Vagina (tissue), 2 donors: Measurements from ENCODE around the gene SFPQ. TPM values are rescaled to one million over a fixed set of nuclear protein-coding genes. Genes with fewer than 3 reads are reported as not detected.

Source experiments
- DNase-seq, 2 donors: peaks; one replicate each; pipeline ENCODE4 v3.0.0-alpha.2; 2017; ENCODE audit errors: extremely low spot score in 2 of 2
- H3K27ac ChIP-seq: fragments of 200-600 bp; sonication (generic); one replicate; pipeline ENCODE4 v1.5.1; 2019
- H3K27me3 ChIP-seq: fragments of 200-600 bp; sonication (generic); one replicate; pipeline ENCODE4 v1.5.1; 2019
- H3K36me3 ChIP-seq, 2 donors: fragments of 200-600 bp; sonication (generic); one replicate each; pipeline ENCODE4 v1.5.1; 2017 to 2019
- H3K4me1 ChIP-seq: fragments of 200-600 bp; sonication (generic); one replicate; pipeline ENCODE4 v1.5.1; 2019
- H3K4me3 ChIP-seq, 2 donors: fragments of 200-600 bp; sonication (generic); 1 replicate in 1 of 2; 2 replicates in 1 of 2; pipeline ENCODE4 v1.5.1; 2016 to 2019
- H3K9me3 ChIP-seq: fragments of 200-600 bp; sonication (generic); one replicate; pipeline ENCODE4 v1.5.1; 2019
- CTCF ChIP-seq, 3 experiments: fragments of 450-650 bp in 2 of 3; fragments of 200-600 bp in 1 of 3; sonication (generic) in 1 of 3; IDR thresholded peaks; one replicate each; pipeline ENCODE4 v1.5.1; 2017 to 2019; ENCODE audit warnings: antibody characterized with exemption in 3 of 3, mild to moderate bottlenecking in 2 of 3, moderate library complexity in 2 of 3
- POLR2A ChIP-seq, 2 donors: fragments of 450-650 bp; IDR thresholded peaks; one replicate each; pipeline ENCODE4 v1.6.1; 2017; ENCODE audit warnings: antibody characterized with exemption in 2 of 2, mild to moderate bottlenecking in 2 of 2, moderate library complexity in 2 of 2
- POLR2AphosphoS5 ChIP-seq, 2 donors: sonication (generic); formaldehyde crosslinking; IDR thresholded peaks; one replicate each; pipeline ENCODE4 v1.9.0; 2017; ENCODE audit warnings: antibody characterized with exemption in 2 of 2, mild to moderate bottlenecking in 2 of 2, low read depth in 1 of 2; ENCODE audit not compliant: insufficient read depth in 1 of 2
- intact Hi-C: fragments of 100-400 bp; cut with DNase I; formaldehyde crosslinking; loops from one replicate; pipeline ENCODE4 v1.15.1; 2023
- small RNA-seq: library from RNA; depleted of rRNA; stranded (forward); fragments of <200 nt; gene quantifications from one replicate; pipeline ENCODE3, GENCODE V24; 2016
- total RNA-seq: library from RNA; depleted of rRNA; stranded (reverse); fragments of >200 nt; gene quantifications from one replicate; pipeline ENCODE4 v1.2.3, GENCODE V29; 2016

The SFPQ gene
- total RNA-seq, 1 donor from 2014 or later: 197 TPM

- intact Hi-C loops: no loop called here
- no peaks in the 10 kb centered on the region for H3K27me3 ChIP-seq
- H3K9me3 ChIP-seq: no peaks in the 10 kb centered on the region
- DNase-seq: no peak
- TF ChIP-seq CTCF (IDR thresholded peaks at IDR 0.05) (no peak), POLR2A (IDR thresholded peaks at IDR 0.05) (no peak), POLR2AphosphoS5 (IDR thresholded peaks at IDR 0.05; ENCODE audit: insufficient read depth in 1 of 2, low read depth in 1 of 2) (no peak)
- H3K27ac ChIP-seq: no peak overlapping the region
- no peaks in the 10 kb centered on the region for H3K4me1 ChIP-seq
- no peaks in the 10 kb centered on the region for H3K36me3 ChIP-seq
- H3K4me3 ChIP-seq: no peak overlapping the region
Measured at GRCh38 chr1:35136780-35137179, 56.2 kb downstream of the SFPQ start.

Small RNAs within 50 kb of the gene (small RNA-seq; reads per million reads assigned to genes)
- gene RF00019: not detected

Other genes starting within 250 kb of the SFPQ start
- gene TMEM35B, start 207.8 kb downstream of the SFPQ start, total RNA-seq: 44.0 TPM
- gene ZMYM6, start 161.2 kb downstream of the SFPQ start, total RNA-seq: 12.3 TPM
- gene ZMYM1, start 113.8 kb downstream of the SFPQ start, total RNA-seq: 12.5 TPM
- 27.7 TPM for gene ZMYM4, start 75.6 kb upstream of the SFPQ start, total RNA-seq